H1 (cell line): Measurements from ENCODE around the gene PLAC1.

Source experiments
- CREB1 ChIP-seq: IDR thresholded peaks from 2 replicates; pipeline ENCODE4 v1.6.1; 2012; ENCODE audit warnings: inconsistent platforms
- CTCF ChIP-seq, 3 experiments: IDR thresholded peaks; 1 replicate in 2 of 3; 2 replicates in 1 of 3; pipeline versions ENCODE4 v1.5.1 to v1.6.1; 2011; ENCODE audit warnings: low read length in 3 of 3, mild to moderate bottlenecking in 3 of 3, inconsistent platforms in 2 of 3, low read depth in 1 of 3, moderate library complexity in 1 of 3; ENCODE audit not compliant: insufficient read depth in 1 of 3; ENCODE audit errors: control extremely low read depth in 1 of 3
- EZH2 ChIP-seq: fragments of 200-600 bp; sonication (generic); IDR thresholded peaks from 2 replicates; pipeline ENCODE4 v1.7.1; 2012; ENCODE audit warnings: low read depth, mild to moderate bottlenecking, moderate library complexity, low read length, inconsistent platforms; ENCODE audit not compliant: severe bottlenecking
- JUND ChIP-seq: IDR thresholded peaks from 2 replicates; pipeline ENCODE4 v1.6.1; 2011; ENCODE audit warnings: mild to moderate bottlenecking, improper control_type of control experiment, low read length
- POLR2AphosphoS5 ChIP-seq: IDR thresholded peaks from 2 replicates; pipeline ENCODE4 v1.6.1; 2011; ENCODE audit warnings: low read depth, low read length
- SAP30 ChIP-seq: fragments of 300-600 bp; sonication (generic); IDR thresholded peaks from 2 replicates; pipeline ENCODE4 v1.7.1; 2012; ENCODE audit warnings: low read length, moderate library complexity, mild to moderate bottlenecking, inconsistent platforms; ENCODE audit not compliant: insufficient read depth, insufficient replicate concordance
- SIX5 ChIP-seq: IDR thresholded peaks from 2 replicates; pipeline ENCODE4 v1.6.1; 2011; ENCODE audit warnings: mild to moderate bottlenecking, low read depth, low read length
- SP2 ChIP-seq: IDR thresholded peaks from 2 replicates; pipeline ENCODE4 v1.6.1; 2012; ENCODE audit warnings: mild to moderate bottlenecking, low read length, inconsistent platforms
- TBP ChIP-seq: IDR thresholded peaks from 2 replicates; pipeline ENCODE4 v1.6.1; 2011; ENCODE audit warnings: low read depth, low read length, improper control_type of control experiment
- YY1 ChIP-seq: IDR thresholded peaks from 2 replicates; pipeline ENCODE4 v1.6.1; 2011; ENCODE audit warnings: low read depth, mild to moderate bottlenecking, low read length
- TF ChIP-seq, protein P1 (sequence below): IDR thresholded peaks from 2 replicates; pipeline ENCODE4 v1.6.1; 2011; ENCODE audit warnings: low read length, improper control_type of control experiment

GRCh38 chrX:134626434-134626833 is 31.8 kb downstream of the PLAC1 start:
- TF ChIP-seq CTCF (IDR thresholded peaks at IDR 0.05; ENCODE audit: control extremely low read depth in 1 of 3, insufficient read depth in 1 of 3, low read depth in 1 of 3, low read length in 3 of 3): no peak
- TF ChIP-seq EZH2: no peak
- no peak for TF ChIP-seq TBP
- TF ChIP-seq SIX5: no peak
- TF ChIP-seq, protein P1, sequence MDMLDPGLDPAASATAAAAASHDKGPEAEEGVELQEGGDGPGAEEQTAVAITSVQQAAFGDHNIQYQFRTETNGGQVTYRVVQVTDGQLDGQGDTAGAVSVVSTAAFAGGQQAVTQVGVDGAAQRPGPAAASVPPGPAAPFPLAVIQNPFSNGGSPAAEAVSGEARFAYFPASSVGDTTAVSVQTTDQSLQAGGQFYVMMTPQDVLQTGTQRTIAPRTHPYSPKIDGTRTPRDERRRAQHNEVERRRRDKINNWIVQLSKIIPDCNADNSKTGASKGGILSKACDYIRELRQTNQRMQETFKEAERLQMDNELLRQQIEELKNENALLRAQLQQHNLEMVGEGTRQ: no peak
- no peak for TF ChIP-seq SP2
- TF ChIP-seq POLR2AphosphoS5: no peak
- TF ChIP-seq JUND: no peak
- no peak for TF ChIP-seq YY1
- no peak for TF ChIP-seq SAP30
- TF ChIP-seq CREB1: no peak
